GM12875 (cell line): ENCODE data around the gene ILF3.

Experiments
- H3K4me3 ChIP-seq: one replicate; pipeline ENCODE4 v1.5.1; 2011; ENCODE audit warnings: low read depth, low read length, control low read depth
- TF ChIP-seq, protein P1 (sequence below): IDR thresholded peaks from 2 replicates; pipeline ENCODE4 v1.5.1; 2011; ENCODE audit warnings: low read depth, mild to moderate bottlenecking, control low read depth, inconsistent platforms, low read length, moderate library complexity, borderline replicate concordance; ENCODE audit not compliant: insufficient read depth

ILF3 gene

DNA sequence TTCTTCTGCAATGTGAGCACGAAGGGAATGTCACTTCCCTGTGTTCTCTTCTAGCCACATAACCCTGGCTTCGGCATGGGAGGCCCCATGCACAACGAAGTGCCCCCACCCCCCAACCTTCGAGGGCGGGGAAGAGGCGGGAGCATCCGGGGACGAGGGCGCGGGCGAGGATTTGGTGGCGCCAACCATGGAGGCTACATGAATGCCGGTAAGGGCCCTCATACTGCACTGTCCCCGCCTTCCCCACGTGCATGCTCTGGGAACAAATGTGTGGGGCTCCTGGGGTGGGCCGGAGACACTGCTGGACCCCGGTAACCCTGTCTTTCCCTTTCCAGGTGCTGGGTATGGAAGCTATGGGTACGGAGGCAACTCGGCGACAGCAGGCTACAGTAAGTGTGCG is 29.4 kb downstream of the ILF3 start:
- TF ChIP-seq, protein P1, sequence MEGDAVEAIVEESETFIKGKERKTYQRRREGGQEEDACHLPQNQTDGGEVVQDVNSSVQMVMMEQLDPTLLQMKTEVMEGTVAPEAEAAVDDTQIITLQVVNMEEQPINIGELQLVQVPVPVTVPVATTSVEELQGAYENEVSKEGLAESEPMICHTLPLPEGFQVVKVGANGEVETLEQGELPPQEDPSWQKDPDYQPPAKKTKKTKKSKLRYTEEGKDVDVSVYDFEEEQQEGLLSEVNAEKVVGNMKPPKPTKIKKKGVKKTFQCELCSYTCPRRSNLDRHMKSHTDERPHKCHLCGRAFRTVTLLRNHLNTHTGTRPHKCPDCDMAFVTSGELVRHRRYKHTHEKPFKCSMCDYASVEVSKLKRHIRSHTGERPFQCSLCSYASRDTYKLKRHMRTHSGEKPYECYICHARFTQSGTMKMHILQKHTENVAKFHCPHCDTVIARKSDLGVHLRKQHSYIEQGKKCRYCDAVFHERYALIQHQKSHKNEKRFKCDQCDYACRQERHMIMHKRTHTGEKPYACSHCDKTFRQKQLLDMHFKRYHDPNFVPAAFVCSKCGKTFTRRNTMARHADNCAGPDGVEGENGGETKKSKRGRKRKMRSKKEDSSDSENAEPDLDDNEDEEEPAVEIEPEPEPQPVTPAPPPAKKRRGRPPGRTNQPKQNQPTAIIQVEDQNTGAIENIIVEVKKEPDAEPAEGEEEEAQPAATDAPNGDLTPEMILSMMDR = no peak
- H3K4me3 ChIP-seq = no peak overlapping the region

DNA sequence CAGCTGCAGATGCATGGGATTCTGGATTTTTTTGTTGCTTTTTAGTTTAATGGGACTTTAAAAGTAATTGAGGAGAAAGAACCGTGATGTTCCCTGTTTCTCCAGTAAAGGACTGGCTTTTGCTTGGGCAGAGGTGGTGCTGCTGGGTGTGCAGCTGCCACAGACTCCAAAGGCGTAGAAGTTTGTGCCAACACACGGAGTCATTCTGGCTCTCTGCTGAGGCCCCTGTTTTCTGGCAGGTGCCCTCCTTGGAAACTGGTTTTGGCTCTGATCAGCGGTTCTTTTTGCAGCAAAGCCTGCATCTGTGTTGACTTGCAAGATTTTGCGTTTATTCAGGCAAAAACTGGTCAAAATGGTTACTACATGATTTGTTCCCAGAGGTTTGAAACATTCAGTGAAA is 31.1 kb downstream of the ILF3 start:
- H3K4me3 ChIP-seq = no peak overlapping the region
- TF ChIP-seq, protein P1 = no peak

DNA sequence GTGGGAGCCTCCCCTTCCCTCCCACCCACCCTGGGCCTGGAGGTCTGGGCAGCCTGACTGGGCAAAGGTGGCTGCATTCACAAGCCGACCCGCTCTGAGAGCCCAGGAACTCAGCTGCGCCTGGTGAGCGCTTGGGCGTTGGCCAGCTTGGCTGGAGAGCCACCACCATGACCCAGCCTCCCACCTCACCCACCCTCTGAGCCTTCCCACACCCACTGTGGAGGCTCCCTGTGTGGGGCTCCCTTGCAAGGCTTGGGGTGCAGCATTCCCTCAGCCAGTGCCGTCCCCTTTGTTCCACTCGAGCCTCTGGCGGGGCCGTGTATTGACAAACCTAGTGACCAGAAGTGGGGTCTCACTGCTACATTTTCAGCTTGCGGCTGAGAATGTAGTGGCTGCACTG is 32.0 kb downstream of the ILF3 start:
- H3K4me3 ChIP-seq = no peak overlapping the region
- TF ChIP-seq, protein P1 = no peak

DNA sequence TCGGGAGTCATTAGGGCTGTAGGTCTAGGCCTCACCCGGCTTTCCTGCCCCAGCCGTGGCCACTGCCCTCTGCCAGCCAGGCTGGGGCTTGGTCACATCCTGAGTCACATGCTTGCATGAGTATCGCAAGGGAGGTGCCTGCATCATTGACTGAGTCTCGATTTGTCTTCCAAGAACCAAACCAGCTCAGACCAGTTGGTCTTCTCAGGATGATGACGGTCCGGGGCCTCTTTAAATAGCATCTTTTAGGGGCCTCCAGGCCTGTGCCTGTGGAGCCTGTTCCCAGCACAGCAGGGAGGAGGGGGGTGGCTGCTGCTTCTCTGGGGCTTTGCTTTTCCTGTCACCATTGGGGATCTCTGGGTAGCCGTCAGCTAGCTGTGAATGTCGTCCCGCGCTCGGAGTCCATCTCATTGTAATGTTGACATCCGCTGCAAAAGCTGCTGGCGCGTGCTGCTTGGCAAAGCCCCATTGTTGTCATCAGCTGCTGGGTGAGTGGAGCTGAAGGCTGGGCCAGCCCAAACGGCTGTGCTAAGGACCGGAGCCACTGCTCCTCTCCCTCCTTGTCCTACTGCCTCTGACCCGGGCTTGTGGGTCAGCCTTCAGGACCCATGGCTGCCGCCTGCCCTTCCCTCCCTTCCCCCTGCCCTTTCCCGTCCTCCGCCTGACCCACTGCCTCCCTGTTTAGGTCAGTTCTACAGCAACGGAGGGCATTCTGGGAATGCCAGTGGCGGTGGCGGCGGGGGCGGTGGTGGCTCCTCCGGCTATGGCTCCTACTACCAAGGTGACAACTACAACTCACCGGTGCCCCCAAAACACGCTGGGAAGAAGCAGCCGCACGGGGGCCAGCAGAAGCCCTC is 32.7 kb downstream of the ILF3 start:
- H3K4me3 ChIP-seq = no peak overlapping the region
- TF ChIP-seq, protein P1 = no peak

DNA sequence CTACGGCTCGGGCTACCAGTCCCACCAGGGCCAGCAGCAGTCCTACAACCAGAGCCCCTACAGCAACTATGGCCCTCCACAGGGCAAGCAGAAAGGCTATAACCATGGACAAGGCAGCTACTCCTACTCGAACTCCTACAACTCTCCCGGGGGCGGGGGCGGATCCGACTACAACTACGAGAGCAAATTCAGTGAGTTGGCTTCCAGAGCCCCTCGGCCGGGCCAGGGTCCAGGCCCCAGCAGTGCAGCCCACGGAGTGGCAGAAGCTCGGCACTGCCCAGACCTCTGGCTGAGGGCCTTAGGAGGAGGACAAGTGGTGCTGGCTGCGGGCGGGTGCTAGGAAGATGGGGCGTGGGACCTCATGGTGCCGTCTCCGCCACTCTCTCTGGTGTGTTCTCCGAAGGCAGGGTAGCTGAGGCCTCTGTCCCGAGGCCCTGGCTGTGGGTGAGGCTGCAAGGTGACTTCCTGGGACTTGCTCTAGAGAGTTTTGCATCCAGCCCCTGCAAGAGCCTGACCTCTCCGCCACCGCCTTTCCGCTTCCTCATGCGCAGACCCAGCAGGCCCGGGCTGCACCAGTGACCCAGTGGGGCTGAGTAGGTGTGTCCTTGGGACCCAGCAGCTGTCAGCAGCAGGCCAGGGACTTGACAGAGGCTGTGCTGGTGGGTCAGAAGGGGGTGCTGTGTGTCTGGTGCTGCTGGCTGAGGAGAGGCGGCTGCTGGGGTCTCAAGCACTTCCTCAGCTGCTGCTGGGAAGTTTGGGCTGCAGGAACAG is 33.6 kb downstream of the ILF3 start:
- TF ChIP-seq, protein P1 = no peak
- H3K4me3 ChIP-seq = no peak overlapping the region

DNA sequence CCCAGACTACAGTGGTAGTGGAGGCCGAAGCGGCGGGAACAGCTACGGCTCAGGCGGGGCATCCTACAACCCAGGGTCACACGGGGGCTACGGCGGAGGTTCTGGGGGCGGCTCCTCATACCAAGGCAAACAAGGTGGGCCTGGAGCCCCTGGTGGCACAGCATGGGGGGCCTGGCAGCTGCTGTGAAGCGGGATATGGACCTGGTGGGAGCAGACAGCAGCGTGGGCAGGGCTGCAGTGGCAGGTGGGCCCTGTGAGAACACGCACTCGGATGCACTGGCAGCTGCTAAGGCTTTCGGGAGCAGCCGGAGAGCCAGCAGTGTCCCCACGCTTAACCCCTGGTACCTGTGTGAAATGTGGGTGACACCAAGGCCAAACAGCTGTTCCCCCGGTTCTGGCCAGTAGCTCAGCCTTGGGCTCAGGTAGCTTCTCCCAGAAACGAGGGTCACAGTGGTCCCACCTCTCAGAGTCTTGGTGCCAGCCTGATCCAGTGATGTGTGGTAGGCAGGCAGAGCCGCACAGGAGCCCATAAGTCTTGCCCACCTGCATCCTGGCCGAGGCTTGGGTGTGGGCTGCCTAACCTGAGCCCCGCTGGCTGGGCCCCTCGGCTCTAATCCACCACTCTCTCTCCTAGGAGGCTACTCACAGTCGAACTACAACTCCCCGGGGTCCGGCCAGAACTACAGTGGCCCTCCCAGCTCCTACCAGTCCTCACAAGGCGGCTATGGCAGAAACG is 34.6 kb downstream of the ILF3 start:
- H3K4me3 ChIP-seq = no peak overlapping the region
- TF ChIP-seq, protein P1 = no peak
